Hepatocyte (in vitro differentiated cells): ENCODE measurements around the gene CDH12. TPM values are rescaled to one million over a fixed set of nuclear protein-coding genes. Genes with fewer than 3 reads are reported as not detected.

ENCODE experiments used
- DNase-seq: peaks from one replicate; pipeline ENCODE4 v3.0.0-alpha.2; 2016; ENCODE audit warnings: low spot score
- H2AFZ ChIP-seq: fragments of 200-600 bp; sonication (generic); 2 replicates; pipeline ENCODE4 v1.6.0; 2016; ENCODE audit warnings: antibody characterized with exemption, mild to moderate bottlenecking
- H3K27ac ChIP-seq: fragments of 200-600 bp; sonication (generic); 2 replicates; pipeline ENCODE4 v1.5.1; 2016; ENCODE audit warnings: mild to moderate bottlenecking
- H3K27me3 ChIP-seq: fragments of 200-600 bp; sonication (generic); 2 replicates; pipeline ENCODE4 v1.6.1; 2016
- H3K36me3 ChIP-seq: fragments of 200-600 bp; sonication (generic); replicated peaks from 2 replicates; pipeline ENCODE4 v1.5.1; 2016; ENCODE audit warnings: low read depth; ENCODE audit not compliant: insufficient read depth
- H3K4me1 ChIP-seq: fragments of 200-600 bp; sonication (generic); 2 replicates; pipeline ENCODE4 v1.5.1; 2016; ENCODE audit warnings: mild to moderate bottlenecking, moderate library complexity; ENCODE audit not compliant: insufficient read depth
- H3K4me2 ChIP-seq: fragments of 200-600 bp; sonication (generic); 2 replicates; pipeline ENCODE4 v1.6.0; 2016
- H3K4me3 ChIP-seq: fragments of 200-600 bp; sonication (generic); 2 replicates; pipeline ENCODE4 v1.5.1; 2016; ENCODE audit warnings: mild to moderate bottlenecking
- H3K79me2 ChIP-seq: fragments of 200-600 bp; sonication (generic); 2 replicates; pipeline ENCODE4 v1.6.0; 2017; ENCODE audit warnings: mild to moderate bottlenecking
- H3K9me2 ChIP-seq: fragments of 200-600 bp; sonication (generic); replicated peaks from 2 replicates; pipeline ENCODE4 v1.6.0; 2017; ENCODE audit warnings: mild to moderate bottlenecking; ENCODE audit not compliant: insufficient read depth
- H3K9me3 ChIP-seq: fragments of 200-600 bp; sonication (generic); 2 replicates; pipeline ENCODE4 v1.5.1; 2016; ENCODE audit warnings: low read depth, mild to moderate bottlenecking
- H4K20me1 ChIP-seq: fragments of 200-600 bp; sonication (generic); 2 replicates; pipeline ENCODE4 v1.6.0; 2016; ENCODE audit warnings: mild to moderate bottlenecking; ENCODE audit not compliant: insufficient read depth, poor library complexity, severe bottlenecking
- CTCF ChIP-seq: fragments of 200-600 bp; sonication (generic); IDR thresholded peaks from 2 replicates; pipeline ENCODE4 v1.5.1; 2016; ENCODE audit warnings: antibody characterized with exemption, mild to moderate bottlenecking; ENCODE audit not compliant: poor library complexity
- EZH2 ChIP-seq: fragments of 200-600 bp; sonication (generic); IDR thresholded peaks from 2 replicates; pipeline ENCODE4 v1.6.1; 2016; ENCODE audit warnings: antibody characterized with exemption, mild to moderate bottlenecking, borderline replicate concordance
- EZH2phosphoT487 ChIP-seq: fragments of 200-600 bp; sonication (generic); IDR thresholded peaks from one replicate; pipeline ENCODE4 v1.6.1; 2018; ENCODE audit warnings: antibody characterized with exemption, mild to moderate bottlenecking, low read depth, moderate library complexity; ENCODE audit not compliant: unreplicated experiment, severe bottlenecking
- WGBS: methylation state at CpG from one replicate; pipeline ENCODE4 v1.1.6; 2016; ENCODE audit warnings: low lambda C conversion rate; ENCODE audit errors: missing lambda C conversion rate; 5-methylcytosine and 5-hydroxymethylcytosine counted together
- polyA plus RNA-seq: library from polyadenylated mRNA; unstranded; fragments of >200 nt; fragmentation: Nextera tagmentation; extraction: Ambion mirVana; gene quantifications from 2 replicates; pipeline ENCODE4 v1.2.1, GENCODE V29; 2016
- total RNA-seq: library from RNA; depleted of rRNA; stranded (reverse); fragments of >200 nt; gene quantifications from 2 replicates; pipeline ENCODE4 v1.2.3, GENCODE V29; 2014

Gene CDH12
- total and polyA plus RNA-seq, 2 experiments from 2014 or later: 15.4 to 44.5 TPM

- H2AFZ ChIP-seq: no peak overlapping the region
- H3K9me3 ChIP-seq: no peaks in the 10 kb centered on the region
- no peak overlapping the region for H3K4me2 ChIP-seq
- no peaks in the 10 kb centered on the region for H3K27me3 ChIP-seq
- H3K4me3 ChIP-seq: no peak overlapping the region
- no peaks in the 10 kb centered on the region for H3K4me1 ChIP-seq
- no peak overlapping the region for H3K27ac ChIP-seq
- no peak for TF ChIP-seq CTCF
- no peak for TF ChIP-seq EZH2
- no peak for TF ChIP-seq EZH2phosphoT487
- no peaks in the 10 kb centered on the region for H3K36me3 ChIP-seq
- no peaks in the 10 kb centered on the region for H3K9me2 ChIP-seq
- no peaks in the 10 kb centered on the region for H4K20me1 ChIP-seq
- DNase-seq: no peak
- no peaks in the 10 kb centered on the region for H3K79me2 ChIP-seq
- WGBS: 69% methylated on average over 5 of the region's 5 CpGs
Observed at GRCh38 chr5:22480305-22480704, 372.8 kb downstream of the CDH12 start.

DNA sequence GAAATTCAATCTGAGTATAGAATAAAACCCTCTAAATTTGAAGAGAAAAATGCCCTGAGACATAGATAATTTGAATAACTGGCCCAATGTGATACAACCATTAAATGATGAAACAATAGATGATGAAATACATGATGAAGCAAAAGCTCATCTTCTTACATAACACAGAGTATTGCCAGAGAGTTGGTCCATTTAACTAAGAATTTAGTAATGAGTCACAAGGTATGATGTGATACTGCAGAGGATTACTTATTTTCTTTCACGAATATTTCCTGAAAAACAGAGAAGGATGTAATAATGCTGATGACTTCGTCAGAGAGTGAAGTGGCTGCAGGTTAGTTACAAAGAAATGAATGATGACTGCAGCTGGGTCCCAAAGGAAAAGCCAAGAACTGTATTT, 379.3 kb downstream of the CDH12 start:
- WGBS: 81% methylated on average over 2 of the region's 2 CpGs
- no peak overlapping the region for H3K27ac ChIP-seq
- no peaks in the 10 kb centered on the region for H3K9me3 ChIP-seq
- no peaks in the 10 kb centered on the region for H4K20me1 ChIP-seq
- H3K27me3 ChIP-seq: no peaks in the 10 kb centered on the region
- H3K9me2 ChIP-seq: no peaks in the 10 kb centered on the region
- no peak overlapping the region for H3K4me3 ChIP-seq
- H3K4me2 ChIP-seq: no peak overlapping the region
- no peak overlapping the region for H2AFZ ChIP-seq
- no peak for DNase-seq
- H3K4me1 ChIP-seq: no peaks in the 10 kb centered on the region
- no peaks in the 10 kb centered on the region for H3K36me3 ChIP-seq
- TF ChIP-seq EZH2 (no peak), EZH2phosphoT487 (no peak), CTCF (no peak)
- no peaks in the 10 kb centered on the region for H3K79me2 ChIP-seq

DNA sequence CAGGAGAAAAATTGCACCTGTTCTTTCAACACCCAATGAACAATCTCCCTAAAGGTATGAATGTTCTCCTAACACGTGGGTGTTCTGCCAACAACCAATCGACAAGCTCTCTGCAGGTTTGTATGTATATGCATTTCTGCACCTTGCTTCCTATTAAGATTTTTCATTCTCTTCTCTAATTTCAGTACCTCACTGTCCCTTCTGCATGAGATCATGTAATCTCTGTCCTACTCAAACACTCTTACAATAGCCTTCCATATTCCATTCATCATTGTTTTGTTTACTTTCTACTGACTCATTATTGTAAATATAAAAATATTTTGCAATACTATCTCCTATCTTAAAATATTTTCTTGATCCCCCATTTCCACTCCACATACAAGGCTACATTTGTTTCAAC, 382.0 kb downstream of the CDH12 start:
- Histone ChIP-seq H3K9me2 (no peaks in the 10 kb centered on the region), H3K36me3 (no peaks in the 10 kb centered on the region), H3K9me3 (no peaks in the 10 kb centered on the region), H3K79me2 (no peaks in the 10 kb centered on the region), H2AFZ (no peak overlapping the region), H4K20me1 (no peaks in the 10 kb centered on the region), H3K27ac (no peak overlapping the region), H3K27me3 (no peaks in the 10 kb centered on the region), H3K4me3 (no peak overlapping the region), H3K4me1 (no peaks in the 10 kb centered on the region), H3K4me2 (no peak overlapping the region)
- no peak for TF ChIP-seq CTCF
- no peak for TF ChIP-seq EZH2
- TF ChIP-seq EZH2phosphoT487: no peak
- DNase-seq: no peak
- WGBS: 78% methylated on average over 2 of the region's 2 CpGs

DNA sequence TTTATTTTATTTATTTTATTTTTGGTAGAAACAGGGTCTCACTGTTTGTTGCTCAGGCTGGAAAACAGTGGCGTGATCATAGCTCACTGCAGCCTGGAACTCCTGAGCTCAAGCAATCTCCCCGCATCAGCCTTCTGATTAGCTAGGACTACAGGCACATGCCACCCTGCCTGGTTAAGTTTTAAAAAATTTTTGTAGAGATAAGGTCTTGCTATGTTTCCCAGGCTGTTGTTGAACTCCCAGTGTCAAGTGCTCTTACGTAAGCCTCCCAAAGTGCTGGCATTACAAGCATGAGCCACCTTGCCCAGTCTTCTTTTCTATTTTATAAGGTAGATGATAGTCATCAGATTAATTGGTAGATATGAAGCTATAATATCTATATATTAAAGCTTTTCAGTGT, 382.7 kb downstream of the CDH12 start:
- Histone ChIP-seq H3K4me2 (no peak overlapping the region), H3K4me3 (no peak overlapping the region), H2AFZ (no peak overlapping the region), H3K4me1 (no peaks in the 10 kb centered on the region), H3K36me3 (no peaks in the 10 kb centered on the region), H3K79me2 (no peaks in the 10 kb centered on the region), H3K9me3 (no peaks in the 10 kb centered on the region), H4K20me1 (no peaks in the 10 kb centered on the region), H3K9me2 (no peaks in the 10 kb centered on the region), H3K27me3 (no peaks in the 10 kb centered on the region), H3K27ac (no peak overlapping the region)
- TF ChIP-seq CTCF (no peak), EZH2 (no peak), EZH2phosphoT487 (no peak)
- WGBS: 84% methylated on average over 3 of the region's 3 CpGs
- no peak for DNase-seq
